HPDE6-E6E7 (cell line): ENCODE results near the gene FAM135A.

Experiments used
- DNase-seq: peaks from one replicate; pipeline ENCODE4 v3.0.0; 2011; ENCODE audit warnings: missing footprints; ENCODE audit errors: extremely low spot score

The FAM135A gene

DNA sequence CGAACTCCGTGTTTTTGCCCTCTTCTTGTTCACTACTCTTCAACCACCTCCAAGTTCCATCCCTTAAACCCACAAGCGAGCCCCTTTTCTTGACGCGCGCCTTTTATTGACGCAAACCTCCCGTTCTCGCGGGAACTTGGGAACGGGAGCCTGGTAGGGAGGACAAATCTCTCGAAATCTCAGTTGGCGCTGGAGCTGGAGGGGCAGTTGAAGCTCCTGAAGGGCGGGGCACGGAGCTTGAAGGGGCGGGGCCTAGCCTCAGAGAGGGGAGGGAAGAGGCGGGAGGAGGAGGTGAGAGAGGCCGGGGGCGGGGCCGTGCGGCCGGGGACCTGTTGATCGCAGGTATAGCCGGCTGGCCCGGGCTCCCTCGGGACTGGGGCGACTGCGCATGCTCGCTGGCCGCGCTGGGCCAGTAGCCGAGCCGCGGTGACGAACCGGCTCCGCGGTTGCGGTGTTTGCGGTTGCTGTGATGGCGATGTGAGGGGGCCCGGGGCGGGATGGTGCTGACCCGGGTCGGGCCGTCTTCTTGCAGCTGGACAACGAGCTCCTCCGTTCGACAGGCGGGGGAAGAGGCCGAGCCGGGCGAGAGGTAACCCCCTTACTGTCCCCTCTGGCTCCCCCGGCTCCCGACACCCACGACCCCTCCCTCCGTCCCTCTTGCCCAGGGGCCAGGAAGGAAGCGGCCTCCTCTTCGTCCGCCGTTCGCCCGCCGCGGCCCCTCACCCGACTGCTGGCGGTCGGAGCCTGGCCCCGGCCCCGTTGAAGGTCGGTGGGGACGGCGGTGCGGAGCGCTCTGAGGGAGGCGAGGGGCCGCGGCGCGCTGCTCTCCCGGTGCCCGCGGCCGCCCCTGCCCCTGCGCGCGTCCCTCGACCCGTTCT, at the start of gene FAM135A:
FAM135A (plus strand) TSS at position 395 of the 878 bp plus-strand sequence. CDS start 14,835 bp downstream, outside the sequence.
- peak; percentile 96 for DNase-seq

DNA sequence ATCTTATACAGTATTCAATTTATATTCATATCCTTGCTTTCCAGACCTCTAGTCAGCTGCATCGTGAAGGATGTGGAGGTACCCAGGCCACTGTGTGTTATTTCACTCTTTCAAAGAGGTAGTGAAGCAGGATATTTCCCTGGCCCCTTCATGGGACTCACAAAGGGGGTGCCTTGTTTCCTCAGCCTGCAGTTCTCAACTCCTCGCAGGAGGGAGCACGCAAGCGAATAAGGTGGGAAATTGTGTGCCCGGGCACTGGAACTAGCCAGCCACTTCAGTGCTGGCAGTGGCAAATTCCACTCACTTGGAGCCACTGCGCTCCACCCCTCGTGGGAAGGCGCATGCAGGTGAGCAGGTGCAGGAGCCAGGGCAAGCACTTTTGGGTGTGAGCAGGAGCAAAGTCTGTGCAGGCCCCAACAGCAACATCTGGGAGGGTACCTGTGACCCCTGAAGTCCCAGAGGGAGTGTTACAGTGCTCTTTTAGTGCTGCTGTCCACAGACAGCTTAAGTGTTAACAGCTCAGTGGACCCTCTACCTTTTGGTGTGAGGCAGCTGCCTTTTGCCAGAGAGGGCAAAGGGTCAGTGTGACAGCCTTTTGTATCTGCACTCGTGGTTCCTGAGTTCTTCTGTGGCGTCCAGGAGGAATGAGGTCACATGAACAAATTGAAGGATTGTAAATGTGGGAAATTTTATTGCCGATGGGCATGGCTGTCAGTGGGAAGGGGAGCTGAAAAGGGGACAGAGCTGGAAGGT, 49.4 kb upstream of the FAM135A start:
- no peak for DNase-seq

DNA sequence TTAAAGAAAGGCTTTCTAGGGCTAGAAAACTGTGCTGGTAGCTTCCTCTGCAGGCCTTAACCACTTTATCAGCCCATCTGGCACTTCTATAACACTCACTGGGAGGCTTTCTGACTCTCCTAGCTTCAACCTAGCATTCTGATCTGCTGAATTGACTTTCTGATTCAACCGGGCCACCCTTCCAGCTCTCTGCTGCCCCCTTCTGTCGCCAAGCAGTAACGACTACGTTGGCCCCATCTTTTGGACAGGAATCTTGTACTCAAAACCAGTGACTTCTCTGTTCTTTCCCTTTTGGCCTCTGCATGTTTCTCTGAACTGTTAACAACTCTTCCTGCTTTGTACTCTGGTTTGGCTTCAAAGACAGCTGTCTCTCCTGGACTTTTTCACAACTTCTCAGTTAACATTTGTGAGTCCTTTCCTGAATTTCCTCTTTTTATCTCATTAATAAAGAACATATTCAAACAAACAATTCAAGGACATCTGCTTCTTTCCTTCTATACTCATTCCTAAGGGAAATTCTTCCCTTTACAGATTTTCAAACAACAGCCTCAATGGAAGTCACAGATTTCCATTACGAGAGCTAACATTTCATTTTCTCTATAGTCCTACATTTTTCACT, 43.9 kb upstream of the FAM135A start:
- DNase-seq = peak; percentile 61

DNA sequence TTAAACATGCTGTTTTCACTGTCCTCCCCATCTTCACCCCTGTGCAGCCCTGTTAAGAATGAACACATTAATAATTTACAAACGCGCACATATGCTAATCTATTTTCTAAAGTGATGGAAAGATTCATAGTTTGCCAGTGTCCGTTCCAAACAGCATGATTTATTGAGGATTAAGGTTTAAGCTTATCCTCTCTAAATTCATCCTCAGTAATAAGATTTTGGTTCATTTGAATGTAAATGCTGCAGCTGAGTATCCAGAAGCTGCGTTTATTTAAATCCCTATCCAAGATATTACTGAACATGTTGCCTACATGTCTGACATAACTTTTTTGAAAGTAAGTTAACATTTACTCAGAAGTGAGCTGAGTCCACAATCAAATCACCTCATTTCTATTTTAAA, 42.8 kb upstream of the FAM135A start:
- DNase-seq = no peak

DNA sequence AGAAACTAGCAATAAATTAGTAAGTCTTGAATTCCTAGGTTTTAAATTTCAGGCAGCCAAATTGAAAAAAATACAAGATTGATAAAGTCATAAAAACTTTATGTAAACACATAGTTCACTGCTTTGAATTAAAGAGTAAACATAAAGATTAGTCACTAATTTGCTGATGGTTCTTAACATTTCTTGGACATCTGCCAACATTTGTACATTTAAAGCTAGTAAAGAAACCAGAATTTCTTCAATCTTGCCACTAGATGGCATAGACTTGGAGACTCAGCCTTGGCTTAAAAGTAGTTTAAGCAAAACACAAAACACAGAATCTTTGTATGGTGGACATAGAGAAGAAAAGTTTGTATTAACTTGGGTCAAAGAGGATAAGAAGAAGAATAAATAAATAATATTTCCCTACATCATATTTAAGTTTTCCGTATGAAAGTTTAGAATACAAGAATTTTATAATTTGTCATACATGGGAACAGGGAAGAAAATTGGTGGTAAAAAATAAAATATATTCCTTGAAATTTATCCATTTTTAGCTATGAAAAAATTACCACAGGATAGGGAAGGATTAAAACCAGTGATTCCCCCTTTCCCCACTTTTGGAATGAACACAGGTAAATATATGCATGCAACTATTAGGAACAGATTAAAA, 41.7 kb upstream of the FAM135A start:
- peak; percentile 43 for DNase-seq

DNA sequence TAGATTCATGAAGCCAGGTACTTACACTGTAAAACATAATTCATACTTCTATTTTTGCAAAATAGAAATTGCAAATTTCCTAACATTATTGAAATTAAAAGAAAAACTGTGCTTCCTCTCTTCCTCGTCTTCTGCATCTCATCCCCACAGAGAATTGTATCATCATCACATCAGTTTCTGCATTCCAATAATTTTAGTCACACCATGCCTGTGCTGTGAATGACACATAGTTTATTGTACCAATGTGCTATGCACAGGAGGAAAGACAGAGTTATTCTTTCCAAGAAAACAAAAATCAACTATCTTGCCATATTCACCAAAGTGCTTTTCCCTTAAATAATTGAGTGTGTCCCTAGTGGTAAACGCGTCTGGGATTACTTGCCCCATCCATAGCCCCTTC, 38.1 kb upstream of the FAM135A start:
- DNase-seq = peak; percentile 57

DNA sequence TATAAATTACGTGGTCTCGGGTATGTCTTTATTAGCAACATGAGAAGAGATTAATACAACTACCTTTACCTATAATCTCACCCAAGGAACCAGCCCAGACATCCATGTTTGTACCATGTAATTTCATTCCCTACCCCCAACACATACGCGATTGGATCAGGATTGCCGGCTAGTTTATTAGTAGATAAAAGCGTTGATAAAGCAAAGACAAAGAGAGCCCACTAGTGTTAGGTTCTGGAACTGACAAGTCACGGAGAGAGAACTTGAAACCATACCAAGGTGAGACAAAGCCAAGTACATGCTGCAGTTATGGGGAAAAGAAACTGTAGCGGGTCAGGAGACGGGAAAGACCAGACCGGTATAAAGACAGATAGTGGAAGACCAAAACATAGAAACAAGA, 37.4 kb upstream of the FAM135A start:
- no peak for DNase-seq

DNA sequence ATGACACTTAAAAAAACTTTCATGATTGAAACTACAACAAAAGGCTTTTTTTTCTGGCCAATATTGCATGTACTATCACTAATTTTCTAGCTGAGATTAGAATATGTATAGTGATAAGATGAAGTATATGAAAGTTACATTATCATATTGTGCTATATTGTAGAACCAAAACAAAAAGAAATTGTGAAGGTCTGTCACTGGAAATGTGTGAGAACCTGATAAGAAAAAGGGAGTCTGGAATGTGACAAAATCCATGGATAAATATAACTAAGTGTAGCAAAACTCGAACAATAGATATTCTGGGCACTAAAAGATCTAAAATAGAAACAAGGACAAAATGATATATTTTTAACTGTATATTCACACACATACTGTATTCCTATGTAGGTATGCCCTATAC, 36.7 kb upstream of the FAM135A start:
- DNase-seq = no peak

DNA sequence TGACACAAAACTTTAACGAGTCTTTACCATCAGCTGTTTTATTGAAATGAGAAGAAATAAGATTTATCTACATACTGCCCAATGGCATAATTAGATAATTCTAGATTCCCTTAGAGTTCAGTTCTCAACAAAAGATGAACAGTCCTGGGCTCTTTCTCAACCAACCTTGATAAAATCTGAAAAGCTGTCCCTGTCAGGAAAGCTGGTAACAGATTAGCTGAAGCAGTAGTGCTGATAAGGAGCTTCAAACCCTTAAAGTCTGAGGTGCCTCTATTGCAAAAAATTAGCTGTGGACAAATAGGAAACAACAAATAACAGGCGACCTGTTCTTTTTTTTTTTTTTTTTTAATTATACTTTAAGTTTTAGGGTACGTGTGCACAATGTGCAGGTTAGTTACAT, 35.9 kb upstream of the FAM135A start:
- DNase-seq = no peak

DNA sequence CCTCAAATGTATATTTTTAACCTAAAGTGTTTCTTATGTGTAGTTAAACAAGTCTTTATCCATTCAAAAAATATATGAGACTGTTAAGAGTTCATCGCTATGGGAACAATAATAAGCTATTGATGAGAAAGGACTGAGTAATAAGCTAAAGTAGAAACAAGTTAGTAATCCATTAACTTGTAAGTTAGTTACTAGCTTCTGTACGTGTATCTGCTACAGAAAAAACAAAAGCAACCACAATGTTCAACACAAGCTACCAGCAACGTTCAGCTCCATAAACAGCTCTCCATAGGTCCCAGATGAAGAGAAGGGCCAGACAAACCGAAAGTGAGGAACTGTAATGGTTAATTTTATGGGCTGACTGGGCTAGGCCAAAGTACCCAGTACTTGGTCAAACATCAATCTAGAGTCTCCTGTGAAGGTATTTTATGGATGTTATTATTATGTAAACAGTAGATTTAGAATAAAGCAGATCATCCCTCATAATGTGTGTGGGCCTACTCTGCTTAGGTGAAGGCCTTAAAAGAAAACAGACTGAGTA, 33.8 kb upstream of the FAM135A start:
- DNase-seq = no peak

DNA sequence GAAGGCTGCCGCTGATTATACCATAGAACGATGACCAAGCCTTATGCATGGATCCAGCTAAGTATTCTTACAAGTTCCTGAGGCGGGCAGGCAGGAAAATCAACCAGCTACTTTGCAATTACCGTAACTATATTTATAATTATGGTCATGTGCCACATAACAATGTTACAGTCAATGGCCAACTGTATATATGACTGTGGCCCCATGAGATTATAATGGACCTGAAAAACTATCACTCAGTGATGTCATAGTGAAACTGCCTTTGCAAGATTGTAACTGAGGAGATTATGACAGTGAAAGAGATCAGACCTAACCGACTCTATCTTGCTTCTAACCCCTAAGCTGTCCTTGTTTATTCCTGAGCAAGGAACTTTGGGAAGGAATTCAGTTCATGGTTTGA, 33.1 kb upstream of the FAM135A start:
- DNase-seq = no peak

DNA sequence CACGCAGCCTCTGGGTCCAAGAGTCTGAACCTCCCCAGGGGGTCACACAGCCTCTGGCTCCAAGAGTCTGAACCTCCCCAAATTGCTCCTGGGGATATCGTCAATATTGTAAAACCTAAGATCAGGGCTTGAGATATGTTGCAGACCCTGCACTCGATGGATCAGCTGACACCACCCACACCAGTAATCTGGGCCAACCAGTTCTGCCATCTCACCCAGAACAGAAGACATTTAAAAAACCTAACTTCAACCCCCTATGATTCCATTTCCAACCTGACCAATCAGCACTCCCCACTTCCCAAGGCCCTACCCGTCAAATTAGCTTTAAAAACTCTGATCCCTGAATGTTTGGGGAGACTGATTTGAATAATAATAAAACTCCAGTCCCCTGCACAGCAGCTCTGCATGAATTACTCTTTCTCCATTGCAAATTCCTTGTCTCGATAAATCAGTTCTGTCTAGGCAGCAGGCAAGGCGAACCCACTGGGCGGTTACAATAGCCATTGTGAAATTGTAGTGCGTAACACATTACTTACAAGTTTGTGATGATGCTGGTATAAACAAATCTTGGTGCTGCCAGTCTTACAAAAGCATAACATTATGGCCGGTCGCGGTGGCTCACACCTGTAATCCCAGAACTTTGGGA, 32.4 kb upstream of the FAM135A start:
- DNase-seq = no peak

DNA sequence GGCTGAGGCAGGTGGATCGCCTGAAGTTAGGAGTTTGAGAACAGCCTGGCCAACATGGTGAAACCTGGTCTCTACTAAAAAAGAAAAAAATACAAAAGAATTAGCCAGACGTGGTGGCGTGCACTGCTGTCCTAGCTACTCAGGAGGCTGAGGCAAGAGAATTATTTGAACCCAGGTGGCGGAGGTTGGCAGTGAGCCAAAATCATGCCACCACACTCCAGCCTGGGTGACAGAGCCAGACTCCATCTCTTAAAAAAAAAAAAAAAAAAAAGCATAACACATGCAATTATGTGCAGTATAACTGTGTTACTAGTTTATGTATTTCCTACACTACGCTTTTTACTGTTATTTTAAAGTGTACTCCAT, 31.9 kb upstream of the FAM135A start:
- no peak for DNase-seq

DNA sequence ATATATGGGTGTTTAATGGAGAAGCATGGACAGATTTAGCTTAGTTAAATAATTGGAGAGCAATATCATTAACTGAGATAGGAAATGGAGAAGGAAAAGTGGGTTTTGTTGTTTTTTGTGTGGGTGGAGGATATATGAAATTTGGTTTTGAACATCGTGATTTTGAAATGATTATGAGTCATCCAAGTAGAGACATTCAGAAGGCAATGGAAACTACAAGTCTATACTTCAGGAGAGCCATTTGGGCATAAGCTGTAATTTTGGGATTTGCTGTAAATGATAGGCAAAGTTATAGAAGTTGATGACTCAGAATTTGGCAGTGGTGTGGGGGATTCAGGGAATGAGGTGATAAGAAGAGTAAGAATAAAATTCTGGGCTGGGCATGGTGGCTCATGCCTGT, 27.4 kb upstream of the FAM135A start:
- no peak for DNase-seq

DNA sequence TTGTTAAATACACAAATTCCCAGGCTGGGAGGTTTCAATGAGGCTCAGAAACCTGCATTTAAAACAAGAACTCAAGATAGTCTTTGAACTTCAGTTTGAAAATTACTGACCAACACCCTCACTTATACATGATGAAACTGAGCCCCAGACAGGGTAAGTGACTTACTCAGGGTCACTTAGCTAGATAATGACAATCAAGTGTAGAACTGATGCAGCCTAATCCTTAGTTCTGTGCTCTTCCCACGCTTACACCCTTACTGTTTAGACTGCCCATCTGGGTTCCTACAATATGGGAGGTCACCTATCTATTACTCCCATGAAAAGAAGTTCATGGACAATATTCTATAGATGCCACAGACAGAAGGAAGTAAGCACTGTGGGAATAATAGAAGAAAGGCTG, 24.5 kb upstream of the FAM135A start:
- DNase-seq = no peak

DNA sequence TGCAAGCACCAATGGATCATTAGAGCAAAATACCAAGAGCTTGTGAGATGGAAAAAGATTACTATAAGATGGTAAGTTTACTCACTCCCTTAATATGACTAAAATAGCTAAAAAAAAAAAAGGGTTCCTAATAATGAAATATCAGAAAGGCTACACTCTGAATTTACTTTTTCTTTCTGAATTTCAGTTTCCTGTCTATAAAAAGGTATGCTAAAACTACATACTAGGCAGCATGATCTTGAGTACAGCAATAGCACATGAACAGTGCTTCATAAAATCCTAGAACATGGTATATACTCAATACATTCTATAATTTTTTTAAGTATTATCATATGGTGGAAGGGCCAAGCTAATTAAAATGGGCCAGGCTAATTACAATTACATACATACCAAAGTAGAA, 24.0 kb upstream of the FAM135A start:
- no peak for DNase-seq

DNA sequence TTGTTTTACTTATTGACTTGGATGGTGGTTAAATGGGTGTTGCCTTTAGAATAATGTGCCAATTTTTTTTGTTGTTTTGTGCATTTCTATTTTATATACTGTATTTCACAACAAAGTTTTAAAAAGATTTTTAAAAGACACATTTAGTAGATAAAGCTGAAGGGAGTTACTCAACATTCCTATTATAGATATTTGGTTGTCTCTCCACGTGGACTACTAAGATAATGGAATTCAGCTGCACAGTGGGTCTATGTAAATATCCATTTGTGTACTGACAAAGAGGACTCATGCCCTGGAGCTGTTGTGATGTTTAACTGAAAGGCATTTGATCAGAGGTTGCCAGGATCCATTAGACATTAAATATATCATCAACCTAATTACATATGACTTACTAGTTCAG, 23.2 kb upstream of the FAM135A start:
- DNase-seq = no peak

DNA sequence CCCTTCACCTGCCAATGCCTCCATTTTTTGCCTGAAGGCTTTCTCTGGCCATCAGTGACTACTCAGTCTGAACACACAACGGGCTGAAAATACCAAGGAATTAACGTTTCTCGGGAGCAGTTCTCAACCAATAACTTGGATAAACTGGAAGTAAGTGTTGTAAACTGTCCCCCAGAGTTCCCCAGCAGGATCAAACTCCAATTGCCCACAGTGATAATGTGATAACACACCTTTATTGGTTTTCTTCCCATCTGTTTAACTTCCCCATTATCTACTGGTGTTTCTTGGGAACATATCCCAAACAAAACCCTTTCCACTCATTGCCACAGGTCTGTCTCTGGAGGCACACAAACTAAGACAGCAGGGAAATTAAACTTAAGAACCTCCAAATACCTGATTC, 21.8 kb upstream of the FAM135A start:
- DNase-seq = no peak

DNA sequence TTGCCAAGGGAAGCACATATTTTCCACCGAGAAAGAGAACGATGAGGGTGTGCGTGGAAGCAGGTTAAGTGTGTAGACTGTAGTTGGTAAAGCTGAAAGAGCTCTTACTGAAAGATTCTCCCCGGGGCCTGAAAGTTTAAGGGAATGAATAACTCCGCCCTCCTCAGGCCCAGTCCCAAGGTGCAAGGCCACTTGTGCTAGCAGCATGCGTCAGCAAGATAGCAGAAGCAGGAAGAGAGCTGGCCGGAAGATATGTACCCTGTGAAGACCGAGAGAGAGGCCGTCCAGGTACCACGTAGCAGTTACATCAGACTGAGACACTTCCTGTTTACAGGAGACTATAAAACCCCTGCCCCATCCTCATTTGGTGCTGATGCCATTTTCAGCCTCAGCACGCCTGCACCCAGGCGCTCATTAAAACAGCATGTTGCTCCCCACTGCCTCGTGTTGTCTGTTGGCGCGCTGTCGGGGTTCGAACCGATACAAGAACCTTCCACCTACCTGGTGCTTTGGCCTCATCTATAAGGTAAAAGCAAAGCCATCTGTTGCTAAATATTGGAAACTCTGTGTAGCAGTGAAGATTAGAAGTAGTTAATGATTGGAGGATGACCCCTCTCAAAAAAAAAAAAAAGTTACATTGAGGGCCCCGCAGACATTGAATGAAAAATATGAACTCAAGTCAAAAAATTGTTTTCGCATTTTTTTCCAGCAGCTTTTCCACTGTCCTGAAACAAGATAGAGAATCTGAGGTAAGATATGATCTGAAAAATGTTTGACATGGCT, 18.6 kb upstream of the FAM135A start:
- DNase-seq = no peak

DNA sequence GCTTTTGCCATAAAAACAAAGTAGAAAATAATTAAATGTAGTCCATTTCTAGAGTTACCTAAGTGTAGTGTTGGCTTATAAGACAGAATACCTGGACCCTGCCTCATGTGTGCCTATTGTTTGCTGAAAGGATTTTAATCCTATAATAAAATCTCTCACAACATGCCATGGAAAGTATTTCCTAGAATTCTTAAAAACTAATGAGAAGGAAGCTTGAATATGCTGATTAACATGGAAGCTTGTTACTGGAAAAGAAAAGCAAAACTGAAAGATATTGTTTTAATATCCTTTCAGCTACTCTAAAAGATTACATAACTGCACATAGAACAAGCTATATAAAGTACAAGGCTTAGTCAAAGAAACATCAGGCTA, 18.0 kb upstream of the FAM135A start:
- no peak for DNase-seq

DNA sequence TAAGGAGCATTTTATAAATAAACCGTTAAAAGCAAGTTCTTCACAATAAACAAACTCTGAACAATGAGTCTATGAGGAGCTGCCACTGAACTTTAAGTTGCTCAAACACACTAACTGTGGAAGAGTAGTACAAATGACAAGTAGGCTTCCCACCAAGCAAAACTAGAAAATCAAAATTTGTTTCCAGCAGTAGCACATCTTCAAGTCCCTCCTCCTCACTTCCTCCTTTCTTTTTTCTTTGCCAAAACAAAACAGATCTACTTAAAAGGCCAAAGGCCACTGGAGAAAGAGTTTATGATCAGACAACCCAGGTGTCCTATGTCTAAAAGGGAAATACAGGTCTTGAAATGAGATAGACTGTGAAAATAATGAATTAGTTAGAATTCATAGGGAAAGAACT, 17.1 kb upstream of the FAM135A start:
- no peak for DNase-seq
